Activated naive CD8-positive, alpha-beta T cell treated with anti-CD3 and anti-CD28 coated beads, Interleukin-2, amount 50 U/mL, for 16 hours (primary cell): ENCODE data around the gene ZNF106.

ENCODE experiments used
- DNase-seq: peaks from one replicate; pipeline ENCODE4 v3.0.0-alpha.2; 2020; ENCODE audit warnings: low read depth, low spot score

Gene ZNF106

GRCh38 chr15:42367041-42367440 lies 123.9 kb downstream of the ZNF106 start:
- DNase-seq, result no peak

- DNase-seq, result no peak
Observed at GRCh38 chr15:42365921-42366550, 124.9 kb downstream of the ZNF106 start.

- DNase-seq, result no peak
Observed at GRCh38 chr15:42364529-42364928, 126.4 kb downstream of the ZNF106 start.

GRCh38 chr15:42363942-42364341 lies 127.0 kb downstream of the ZNF106 start:
- DNase-seq, result no peak

- no peak for DNase-seq
Observed at GRCh38 chr15:42363487-42363886, 127.5 kb downstream of the ZNF106 start.
